ENCODE results near the gene FBXO36.

GRCh38 chr2:230011617-230012016 is 89.3 kb downstream of the FBXO36 start:
- TF ChIP-seq GATA2 (IDR thresholded peaks at IDR 0.05; ENCODE audit: low read depth, low read length), result no peak
- TF ChIP-seq GATA3 (IDR thresholded peaks at IDR 0.05; ENCODE audit: low read depth, low read length), result no peak
